NCI-H2107 treated with DMSO at 0.1 percent for 48 hours (cell line): ENCODE data around the gene NCR3LG1.
A peak's percentile ranks its signal among the peaks of the same experiment; 100 is the strongest.

Experiments used
- DNase-seq: peaks from one replicate; lab custom pipeline; 2025; ENCODE audit not compliant: unreplicated experiment; lab: John Stamatoyannopoulos, UW

NCR3LG1 gene

GRCh38 chr11:17391493-17392355 lies 40.1 kb downstream of the NCR3LG1 start:
- DNase-seq: peak; percentile 42

- no peak for DNase-seq
These were observed 41.3 kb downstream of the NCR3LG1 start for GRCh38 chr11:17392872-17393271.

GRCh38 chr11:17393472-17393871 lies 41.9 kb downstream of the NCR3LG1 start:
- DNase-seq: no peak

- DNase-seq: no peak
These were observed 43.3 kb downstream of the NCR3LG1 start for GRCh38 chr11:17394743-17395390.

GRCh38 chr11:17395554-17395961 lies 44.0 kb downstream of the NCR3LG1 start:
- no peak for DNase-seq

GRCh38 chr11:17395978-17396377 lies 44.4 kb downstream of the NCR3LG1 start:
- no peak for DNase-seq

GRCh38 chr11:17396598-17397310 lies 45.2 kb downstream of the NCR3LG1 start:
- no peak for DNase-seq

GRCh38 chr11:17397311-17398002 lies 45.9 kb downstream of the NCR3LG1 start:
- DNase-seq: no peak

- DNase-seq: no peak
These were observed 47.6 kb downstream of the NCR3LG1 start for GRCh38 chr11:17399236-17399635.

- no peak for DNase-seq
These were observed 48.6 kb downstream of the NCR3LG1 start for GRCh38 chr11:17400048-17400775.

- DNase-seq: no peak
These were observed 49.7 kb downstream of the NCR3LG1 start for GRCh38 chr11:17401316-17401715.

- no peak for DNase-seq
These were observed 50.2 kb downstream of the NCR3LG1 start for GRCh38 chr11:17401841-17402240.

GRCh38 chr11:17402486-17402885 lies 50.9 kb downstream of the NCR3LG1 start:
- DNase-seq: no peak

GRCh38 chr11:17403980-17404759 lies 52.6 kb downstream of the NCR3LG1 start:
- no peak for DNase-seq

- no peak for DNase-seq
These were observed 53.8 kb downstream of the NCR3LG1 start for GRCh38 chr11:17405232-17406005.

GRCh38 chr11:17406082-17406817 lies 54.6 kb downstream of the NCR3LG1 start:
- DNase-seq: no peak

- DNase-seq: no peak
These were observed 55.2 kb downstream of the NCR3LG1 start for GRCh38 chr11:17406818-17407149.

GRCh38 chr11:17407575-17407974 lies 56.0 kb downstream of the NCR3LG1 start:
- DNase-seq: no peak
